ENCODE measurements around the gene TBCK.

Gene TBCK

GRCh38 chr4:106034220-106034619 is 281.8 kb downstream of the TBCK start:
- Histone ChIP-seq H3K27me3 (no peaks in the 10 kb centered on the region), H3K4me3 (ENCODE audit: low read depth in 1 of 2, low read length in 1 of 2) (no peak overlapping the region), H3K27ac (no peak overlapping the region), H3K9me3 (no peaks in the 10 kb centered on the region), H3K4me1 (ENCODE audit: control insufficient read depth in 1 of 2, insufficient read depth in 1 of 2, low read depth in 1 of 2, low read length in 1 of 2) (peaks cover 0 to 4% of the 10 kb centered on the region in 2 experiments), H3K36me3 (no peaks in the 10 kb centered on the region)
- TF ChIP-seq CTCF (IDR thresholded peaks at IDR 0.05) = no peak

- Histone ChIP-seq H3K36me3 (no peaks in the 10 kb centered on the region), H3K27ac (no peak overlapping the region), H3K4me3 (ENCODE audit: low read depth in 1 of 2, low read length in 1 of 2) (no peak overlapping the region), H3K9me3 (no peaks in the 10 kb centered on the region), H3K27me3 (no peaks in the 10 kb centered on the region), H3K4me1 (ENCODE audit: control insufficient read depth in 1 of 2, insufficient read depth in 1 of 2, low read depth in 1 of 2, low read length in 1 of 2) (peaks cover 0 to 4% of the 10 kb centered on the region in 2 experiments)
- TF ChIP-seq CTCF (IDR thresholded peaks at IDR 0.05) = no peak
These were observed 282.5 kb downstream of the TBCK start for GRCh38 chr4:106033469-106033868.

- Histone ChIP-seq H3K27ac (no peak overlapping the region), H3K36me3 (no peaks in the 10 kb centered on the region), H3K4me1 (ENCODE audit: control insufficient read depth in 1 of 2, insufficient read depth in 1 of 2, low read depth in 1 of 2, low read length in 1 of 2) (peaks cover 0 to 4% of the 10 kb centered on the region in 2 experiments), H3K9me3 (no peaks in the 10 kb centered on the region), H3K27me3 (no peaks in the 10 kb centered on the region), H3K4me3 (ENCODE audit: low read depth in 1 of 2, low read length in 1 of 2) (no peak overlapping the region)
- no peak for TF ChIP-seq CTCF (IDR thresholded peaks at IDR 0.05)
These were observed 283.1 kb downstream of the TBCK start for GRCh38 chr4:106032851-106033286.

GRCh38 chr4:106022454-106022853 is 293.6 kb downstream of the TBCK start:
- no peak for TF ChIP-seq CTCF (IDR thresholded peaks at IDR 0.05)

GRCh38 chr4:106021737-106022410 is 294.1 kb downstream of the TBCK start:
- TF ChIP-seq CTCF (IDR thresholded peaks at IDR 0.05) = no peak
- Histone ChIP-seq H3K36me3 (no peaks in the 10 kb centered on the region), H3K9me3 (no peaks in the 10 kb centered on the region), H3K27ac (no peak overlapping the region), H3K4me1 (ENCODE audit: control insufficient read depth in 1 of 2, insufficient read depth in 1 of 2, low read depth in 1 of 2, low read length in 1 of 2) (no peaks in the 10 kb centered on the region), H3K27me3 (no peaks in the 10 kb centered on the region), H3K4me3 (ENCODE audit: low read depth in 1 of 2, low read length in 1 of 2) (no peak overlapping the region)

More at GRCh38 chr4:106022454-106022853, 293.6 kb downstream of the TBCK start:
- Histone ChIP-seq H3K9me3 (no peaks in the 10 kb centered on the region), H3K27me3 (no peaks in the 10 kb centered on the region), H3K4me3 (ENCODE audit: low read depth in 1 of 2, low read length in 1 of 2) (no peak overlapping the region), H3K27ac (no peak overlapping the region), H3K36me3 (no peaks in the 10 kb centered on the region), H3K4me1 (ENCODE audit: control insufficient read depth in 1 of 2, insufficient read depth in 1 of 2, low read depth in 1 of 2, low read length in 1 of 2) (no peaks in the 10 kb centered on the region)
